Hepatic stellate cell (primary cell): ENCODE measurements around the gene UBXN10.
"Not testable (repeated sequence)": the region's sequence is repeated elsewhere in the genome, so short reads cannot be mapped to it uniquely, and the experiment has no call there.

Experiments
- DNase-seq: peaks from one replicate; pipeline ENCODE4 v3.0.0; 2011; ENCODE audit warnings: low spot score

Gene UBXN10

DNA sequence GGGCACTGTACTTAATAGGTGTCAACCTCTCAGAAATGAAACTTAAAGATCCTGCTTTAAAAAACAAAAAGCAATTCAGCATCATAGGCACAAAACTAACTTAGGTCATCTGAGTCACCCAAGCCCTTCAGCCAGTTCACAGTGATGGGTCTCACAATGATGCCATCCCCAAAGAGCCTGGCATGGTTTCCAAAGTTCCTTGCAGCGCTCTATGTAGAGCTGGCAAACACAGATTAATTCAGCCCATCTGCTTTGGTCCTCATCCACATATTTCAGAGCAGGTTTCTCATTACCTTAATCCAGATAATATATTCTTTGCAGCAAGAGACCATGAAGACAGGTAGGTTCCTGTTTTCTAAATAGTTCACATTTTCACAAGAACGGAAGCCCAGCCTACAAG is 15.1 kb downstream of the UBXN10 start:
- DNase-seq: no peak

DNA sequence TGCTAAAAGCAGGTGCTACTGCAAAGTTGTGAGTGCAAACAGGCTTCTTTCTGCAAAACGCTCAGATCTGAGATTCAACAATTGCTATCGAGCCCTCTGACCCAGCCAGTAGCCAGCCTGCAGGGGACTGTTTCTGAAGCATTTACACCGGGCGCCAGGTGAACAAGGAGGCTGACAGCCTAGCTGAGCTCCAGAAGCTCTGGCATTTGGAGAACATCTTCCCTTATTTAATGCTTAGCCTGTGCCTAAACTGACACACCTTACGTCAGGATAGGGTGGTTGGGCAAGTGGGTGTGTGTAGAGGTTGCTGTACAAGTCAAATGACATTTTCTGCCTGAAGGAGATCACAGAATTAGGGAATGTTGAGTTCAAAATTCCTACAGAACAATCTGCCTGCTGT is 16.3 kb downstream of the UBXN10 start:
- DNase-seq: no peak

DNA sequence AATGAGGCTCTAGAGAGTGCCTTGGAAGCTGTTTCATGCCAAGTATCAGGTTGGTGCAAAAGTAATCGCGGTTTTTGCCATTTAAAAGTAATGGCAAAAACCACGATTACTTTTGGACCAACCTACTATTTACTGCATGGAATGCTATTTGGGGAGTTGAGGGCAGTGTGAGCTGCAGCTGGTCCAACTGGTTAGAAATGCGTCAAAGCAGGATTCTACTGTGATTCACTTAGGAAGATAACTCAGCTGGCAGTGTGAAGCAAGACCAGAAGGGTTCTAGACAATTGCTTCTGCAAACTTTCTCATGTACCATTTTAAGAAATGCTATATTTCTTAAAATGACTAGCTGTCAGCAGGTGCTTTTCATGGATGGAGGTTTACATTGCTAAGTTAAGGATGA is 21.6 kb downstream of the UBXN10 start:
- no peak for DNase-seq

DNA sequence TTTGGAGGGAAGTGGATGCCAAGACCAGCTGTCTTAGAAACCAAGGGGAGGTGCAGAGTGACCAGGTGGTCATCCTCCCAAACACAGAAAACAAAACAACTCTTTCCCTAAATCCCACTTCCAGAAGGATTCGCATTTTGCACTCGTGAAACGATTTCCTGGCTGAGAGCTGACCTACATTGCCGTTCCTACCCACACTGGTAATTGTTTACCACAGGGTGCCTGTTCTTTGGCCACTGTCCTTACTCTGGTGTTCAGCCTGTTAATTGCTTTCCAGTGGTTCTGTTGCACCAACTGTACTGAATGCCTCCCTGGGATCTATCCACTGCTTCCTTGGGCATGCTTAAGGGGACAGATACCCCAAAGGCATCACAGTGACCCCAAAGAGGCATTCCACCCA is 23.6 kb downstream of the UBXN10 start:
- DNase-seq: no peak

DNA sequence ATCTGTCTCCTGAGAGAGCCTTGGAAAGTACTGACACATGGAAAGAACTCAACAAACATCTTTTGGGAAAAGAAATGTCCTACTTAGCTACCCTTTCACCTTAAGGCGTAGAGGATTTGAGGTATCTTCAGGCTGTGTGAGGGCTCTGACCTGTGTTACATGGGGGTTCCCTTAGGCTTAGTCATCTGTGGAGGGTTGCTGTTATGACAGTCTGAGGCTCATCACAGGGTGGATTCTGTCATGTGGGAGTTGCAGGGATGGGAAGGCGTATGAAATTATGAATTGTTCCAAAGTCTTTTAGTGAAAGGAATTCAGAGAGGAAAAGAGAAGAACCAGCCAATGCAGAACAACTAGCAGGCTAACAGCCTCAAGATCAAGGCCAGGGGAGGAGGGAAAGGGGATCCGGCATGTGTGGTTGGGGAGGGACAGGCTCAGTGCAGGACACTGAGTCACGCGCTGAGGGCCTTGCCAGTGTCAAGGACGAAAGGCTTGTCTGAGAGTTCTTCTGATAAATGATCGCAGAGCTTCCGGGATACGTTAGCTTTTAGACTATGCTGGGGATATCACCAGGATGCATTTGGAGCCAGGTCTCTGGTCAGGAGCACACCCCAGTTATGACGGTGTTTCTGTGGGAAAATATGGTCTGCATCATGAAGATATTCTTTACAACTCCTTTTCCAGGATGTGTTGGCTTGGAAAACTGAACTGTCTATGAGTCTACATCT is 25.0 kb downstream of the UBXN10 start:
- DNase-seq: no peak

DNA sequence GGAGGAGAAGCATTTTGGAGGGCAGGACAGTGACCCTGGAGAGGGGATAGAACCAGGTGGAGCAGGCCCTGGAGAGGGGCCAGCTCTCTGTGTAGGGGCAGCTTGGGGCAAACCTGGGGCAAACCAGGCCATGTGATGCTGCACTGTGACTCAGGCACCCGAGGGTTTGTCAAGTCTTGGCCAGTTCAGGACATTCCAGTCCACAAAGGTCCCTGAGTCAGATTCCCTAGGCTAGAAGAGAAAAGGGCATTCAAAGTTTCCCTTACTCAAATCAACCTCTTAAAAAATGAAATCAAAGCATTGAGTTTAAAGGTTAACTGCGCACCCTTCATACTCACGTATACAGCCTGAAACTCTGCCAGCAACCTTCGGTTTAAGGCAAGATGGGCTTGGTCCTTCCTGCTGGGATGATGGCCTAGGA is 25.6 kb downstream of the UBXN10 start:
- no peak for DNase-seq

DNA sequence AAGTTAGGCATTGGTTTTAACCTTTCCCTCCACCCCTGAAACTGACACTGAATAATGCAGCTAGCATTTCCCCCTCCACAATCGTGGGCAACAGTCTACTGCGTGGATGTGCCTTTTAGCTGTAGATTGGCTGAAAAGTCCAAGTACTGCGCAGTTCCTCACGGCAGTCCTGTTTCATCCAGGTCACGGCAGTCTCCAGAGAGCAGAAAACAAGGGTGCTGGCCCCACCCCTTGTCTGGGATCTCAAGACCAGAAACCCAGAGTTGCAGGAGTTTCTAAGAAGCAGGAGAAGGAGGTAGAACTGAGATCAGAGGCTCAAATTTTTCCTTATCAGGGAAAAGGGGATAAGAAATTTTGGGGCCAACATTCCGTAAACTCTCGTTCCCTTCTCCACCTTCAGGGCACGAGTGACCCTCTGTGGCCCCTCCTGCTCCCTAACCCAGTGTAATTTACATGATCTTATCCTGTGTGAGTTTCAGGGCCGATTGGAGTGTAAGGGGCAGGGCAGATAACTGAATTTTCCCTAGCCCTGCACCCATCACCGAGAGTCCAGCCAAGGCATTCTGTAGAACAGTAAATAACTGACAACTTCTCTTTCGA is 26.3 kb downstream of the UBXN10 start:
- DNase-seq: no peak

DNA sequence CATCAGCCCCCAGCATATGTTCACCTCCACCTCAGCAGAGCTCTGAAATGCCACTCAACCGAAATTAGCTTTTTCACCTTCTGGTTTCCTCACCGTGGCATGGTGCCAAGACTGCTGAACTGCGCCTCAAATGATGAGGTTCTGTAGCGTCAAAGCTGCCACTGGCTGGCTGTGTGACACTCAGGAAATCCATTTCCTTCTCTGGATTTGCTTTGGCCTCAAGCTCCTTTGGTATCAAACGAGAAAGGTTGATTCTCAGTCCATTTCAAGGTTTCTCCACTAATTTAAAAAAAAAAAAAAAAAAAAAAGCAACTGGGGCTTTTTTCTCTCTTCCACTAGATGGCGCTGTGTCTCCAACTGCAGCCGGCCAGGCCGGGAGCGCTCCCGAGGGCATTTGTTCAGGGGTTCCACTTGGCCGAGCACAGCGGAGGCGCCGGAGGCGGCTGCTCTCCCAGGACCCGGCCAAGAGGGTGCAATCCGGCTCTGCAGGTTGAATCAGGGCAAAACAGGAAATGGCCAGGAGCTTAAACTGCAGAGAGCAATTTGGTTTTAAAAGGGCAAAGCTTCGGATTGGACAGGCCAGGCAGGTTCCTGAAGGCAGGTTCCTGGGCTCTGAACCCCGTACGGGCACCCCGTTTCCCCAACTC is 26.9 kb downstream of the UBXN10 start:
- DNase-seq: peak; percentile 43

DNA sequence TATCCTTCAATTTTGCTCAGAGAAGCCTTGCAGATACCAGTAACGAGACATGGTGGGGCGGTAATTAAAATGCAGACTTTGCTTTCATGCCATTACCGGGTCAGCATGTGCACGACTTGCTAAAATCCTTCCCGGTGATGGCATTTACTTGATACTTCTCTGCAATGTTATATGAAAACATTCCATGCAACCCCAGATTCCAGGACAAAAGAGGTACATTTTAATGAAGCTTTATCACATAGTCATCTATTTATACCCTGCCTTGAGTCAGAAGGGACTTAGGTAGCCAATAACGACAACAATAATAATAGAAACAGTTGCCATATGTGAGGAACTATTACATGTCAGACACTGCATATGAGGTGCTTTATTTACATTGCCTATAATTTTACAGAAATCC is 29.8 kb downstream of the UBXN10 start:
- DNase-seq: no peak

DNA sequence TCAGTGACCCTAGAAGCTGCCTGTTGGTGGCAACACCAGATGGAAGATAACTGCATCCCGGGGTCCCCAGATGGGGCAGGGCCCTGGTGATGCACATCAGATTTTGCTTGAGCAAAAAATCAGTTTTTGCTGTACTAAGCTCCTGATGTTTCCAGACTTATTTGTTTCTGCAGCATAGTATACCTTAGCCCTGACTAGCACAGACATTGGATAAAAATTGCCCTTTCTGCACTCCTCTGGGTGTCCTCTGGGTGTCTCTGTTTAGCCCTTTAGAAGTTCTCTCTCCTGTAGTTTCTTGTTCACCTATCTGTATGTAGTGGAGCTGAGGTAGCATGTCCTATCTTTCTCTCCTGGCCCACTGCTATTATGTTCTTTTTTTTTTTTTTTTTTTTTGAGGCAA is 30.7 kb downstream of the UBXN10 start:
- DNase-seq: no peak

DNA sequence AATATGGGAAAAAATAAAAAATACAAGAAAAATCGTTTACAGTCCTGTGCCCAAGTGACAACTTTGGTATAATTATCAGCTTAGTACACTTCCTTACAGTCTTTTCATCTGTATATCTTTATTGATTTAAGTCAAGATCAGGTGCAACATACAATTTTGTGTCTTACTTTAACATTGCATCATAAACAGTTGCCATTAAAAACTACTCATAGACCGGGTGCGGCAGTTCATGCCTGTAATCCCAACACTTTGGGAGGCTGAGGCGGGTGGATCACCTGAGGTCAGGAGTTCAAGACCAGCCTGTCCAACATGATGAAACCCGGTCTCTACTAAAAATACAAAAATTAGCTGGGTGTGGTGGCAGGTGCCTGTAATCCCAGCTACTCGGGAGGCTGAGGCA is 33.2 kb downstream of the UBXN10 start:
- not testable (repeated sequence) for DNase-seq

DNA sequence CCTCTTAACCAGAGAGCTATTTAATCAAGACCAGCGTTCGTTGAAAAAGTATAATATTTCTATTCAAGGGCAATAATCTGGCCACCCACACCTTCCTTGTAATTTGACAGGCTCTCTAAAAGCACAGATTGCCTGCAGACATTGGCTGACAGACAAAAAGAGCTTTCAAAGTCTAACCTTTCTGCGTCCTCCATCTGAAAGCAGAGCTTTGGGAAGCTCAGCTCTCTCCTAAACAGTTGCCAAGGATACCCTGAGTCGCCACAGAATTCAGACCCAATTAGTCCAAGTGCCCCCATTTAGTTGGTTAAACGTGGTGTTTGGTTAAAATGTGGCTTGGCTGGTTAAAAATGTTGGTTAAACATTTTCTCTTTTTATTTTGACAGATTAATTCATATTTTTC is 34.1 kb downstream of the UBXN10 start:
- no peak for DNase-seq

DNA sequence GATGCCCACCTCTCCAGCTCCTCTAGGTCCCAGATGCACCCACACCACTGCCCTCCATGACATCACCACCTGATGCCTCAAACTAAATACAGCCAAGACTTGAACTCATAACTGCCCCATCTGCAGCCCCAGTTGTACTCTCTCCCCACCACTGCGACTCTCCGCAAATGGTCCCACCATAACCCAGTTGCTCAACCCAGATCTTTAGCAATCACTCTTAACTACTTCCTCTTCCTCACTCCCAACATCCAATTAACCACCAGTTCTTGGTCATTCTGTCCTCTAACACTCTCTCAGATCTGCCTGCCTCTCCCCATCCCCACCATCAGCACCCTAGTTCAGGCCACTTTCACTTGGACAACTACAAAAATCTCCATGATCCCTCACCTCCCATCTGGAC is 37.2 kb downstream of the UBXN10 start:
- no peak for DNase-seq

DNA sequence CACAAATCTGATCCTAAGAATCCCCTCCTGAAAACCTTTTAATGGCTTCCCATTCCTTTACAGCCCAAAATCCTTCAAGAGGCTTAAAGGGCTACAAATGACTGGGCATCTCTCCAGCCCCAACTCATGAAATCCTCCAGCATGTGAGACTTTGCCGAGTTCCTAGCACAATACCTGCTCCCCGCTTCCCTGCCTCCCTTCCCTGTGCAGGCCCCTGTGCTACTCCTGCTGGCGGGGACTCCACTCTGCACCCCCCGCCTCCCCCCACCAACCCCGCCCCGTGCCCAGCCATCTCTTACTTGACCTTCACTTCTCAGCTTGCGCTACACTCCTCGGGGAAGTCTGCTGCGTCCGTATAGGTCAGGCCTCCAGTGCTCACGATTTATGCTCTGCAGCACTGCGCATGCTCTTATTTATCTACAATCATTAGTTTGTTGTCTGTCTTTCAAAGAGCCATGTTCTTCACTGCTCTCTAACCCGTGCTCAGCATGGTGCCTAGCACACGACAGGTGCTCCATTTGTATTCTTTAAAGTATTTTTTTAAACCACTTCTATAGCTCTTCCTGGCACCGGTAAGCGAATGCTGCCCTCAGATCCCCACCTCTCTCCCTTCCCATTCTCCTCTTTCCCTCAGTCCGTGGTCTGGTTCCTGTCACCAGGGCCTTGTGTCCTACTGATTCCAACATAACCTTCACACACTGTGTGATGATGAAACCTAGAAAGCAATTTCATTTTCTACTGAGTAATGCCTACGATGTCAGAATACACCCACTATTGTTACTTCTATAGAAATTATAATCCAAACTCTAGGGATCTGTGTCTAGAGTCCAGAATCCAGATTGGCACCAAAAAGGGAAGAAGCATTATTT is 37.9 kb downstream of the UBXN10 start:
- no peak for DNase-seq

DNA sequence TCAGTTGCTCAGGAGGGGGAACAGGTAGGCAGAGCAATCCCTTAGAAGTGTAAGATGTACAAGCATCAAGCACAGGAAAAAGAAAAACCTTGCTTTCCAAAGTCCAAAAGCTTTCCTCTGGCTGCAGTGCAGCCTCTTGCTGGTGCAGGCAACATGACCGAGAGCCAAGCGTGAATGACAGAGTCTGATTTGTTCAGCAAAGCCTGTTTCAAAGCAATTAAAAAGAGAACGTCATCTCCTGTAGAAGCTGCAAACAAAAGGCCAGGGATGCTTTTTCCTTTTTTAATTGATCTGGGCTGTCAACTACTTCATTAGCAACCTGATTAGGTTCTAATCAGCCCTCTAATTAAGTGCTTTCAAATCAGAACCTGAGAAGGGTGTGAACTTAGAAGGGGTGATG is 38.6 kb downstream of the UBXN10 start:
- no peak for DNase-seq

DNA sequence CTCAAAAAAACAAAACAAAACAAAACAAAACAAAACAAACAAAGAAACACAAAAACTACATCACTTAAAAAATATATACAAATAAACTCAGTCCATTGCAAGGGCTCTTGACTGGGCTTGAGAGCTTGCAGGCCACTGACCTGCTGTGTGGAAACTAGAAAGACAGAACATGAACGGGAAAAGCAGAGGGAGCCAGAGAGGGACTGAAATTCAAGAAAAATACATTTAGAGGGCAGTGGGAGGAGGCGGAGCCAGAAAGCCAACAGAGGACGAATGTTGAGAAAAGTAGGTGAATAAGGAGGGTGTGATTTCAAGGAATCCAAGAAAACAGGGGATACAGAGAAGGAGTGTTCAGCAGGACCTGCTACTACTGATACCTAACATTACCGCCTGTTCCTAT is 41.8 kb downstream of the UBXN10 start:
- DNase-seq: no peak

DNA sequence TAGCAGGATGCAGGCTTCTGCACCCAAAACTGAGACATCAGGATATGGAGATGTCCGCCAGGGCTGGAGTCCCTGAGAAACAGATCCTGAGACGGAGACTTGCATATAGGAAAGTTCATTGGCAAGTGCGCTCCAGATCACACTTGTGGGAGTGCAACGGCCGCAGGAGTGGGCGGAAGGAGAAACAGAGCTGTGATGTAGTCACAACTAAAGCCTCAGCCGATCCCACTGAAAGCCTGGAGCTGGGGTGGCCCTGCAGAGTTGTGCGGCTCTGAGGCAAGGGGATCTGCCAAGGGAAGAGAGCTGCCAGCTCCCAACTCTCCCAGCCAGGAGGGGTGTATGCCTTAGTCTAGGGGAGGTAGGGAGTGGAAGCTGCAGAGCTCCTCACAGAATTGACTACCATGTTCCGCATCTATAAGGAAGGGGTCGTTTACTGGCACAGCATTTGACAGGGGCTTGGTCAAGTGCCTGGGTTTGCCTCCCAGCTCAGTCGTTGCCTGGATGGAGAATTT is 42.5 kb downstream of the UBXN10 start:
- DNase-seq: no peak

DNA sequence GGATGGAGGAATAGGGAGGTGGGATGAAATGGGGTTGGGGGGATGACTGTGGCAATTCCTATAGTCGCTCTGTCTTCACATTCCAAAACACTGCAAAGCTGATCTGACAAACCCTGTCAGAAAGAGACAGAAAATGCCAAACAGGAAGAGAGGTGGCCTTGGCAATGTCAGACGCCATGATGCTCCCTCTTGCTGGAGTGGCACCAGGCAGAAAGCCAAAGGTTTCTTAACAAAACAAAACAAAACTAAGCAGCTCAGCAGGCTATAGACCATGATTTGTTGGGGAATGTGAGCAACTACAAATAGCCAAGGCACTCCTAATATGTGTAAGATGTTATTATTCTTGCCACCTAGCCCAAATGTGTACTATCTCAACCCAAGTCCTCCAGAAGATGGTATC is 43.3 kb downstream of the UBXN10 start:
- no peak for DNase-seq

DNA sequence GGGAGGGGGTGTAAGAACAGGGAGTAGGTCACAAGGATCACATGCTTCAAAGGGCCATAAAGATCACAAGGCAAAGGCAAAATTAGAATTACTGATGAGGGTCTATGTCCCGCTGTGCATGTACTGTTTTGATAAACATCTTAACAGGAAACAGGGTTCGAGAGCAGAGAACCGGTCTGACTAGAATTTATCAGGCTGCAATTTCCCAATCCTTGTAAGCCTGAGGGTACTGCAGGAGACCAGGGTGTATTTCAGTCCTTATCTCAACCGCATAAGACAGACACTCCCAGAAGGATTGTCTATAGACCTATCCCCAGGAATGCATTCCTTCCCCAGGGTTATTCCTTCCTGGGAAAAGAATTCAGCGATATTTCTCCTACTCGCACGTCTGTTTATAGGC is 46.7 kb downstream of the UBXN10 start:
- DNase-seq: not testable (repeated sequence)

DNA sequence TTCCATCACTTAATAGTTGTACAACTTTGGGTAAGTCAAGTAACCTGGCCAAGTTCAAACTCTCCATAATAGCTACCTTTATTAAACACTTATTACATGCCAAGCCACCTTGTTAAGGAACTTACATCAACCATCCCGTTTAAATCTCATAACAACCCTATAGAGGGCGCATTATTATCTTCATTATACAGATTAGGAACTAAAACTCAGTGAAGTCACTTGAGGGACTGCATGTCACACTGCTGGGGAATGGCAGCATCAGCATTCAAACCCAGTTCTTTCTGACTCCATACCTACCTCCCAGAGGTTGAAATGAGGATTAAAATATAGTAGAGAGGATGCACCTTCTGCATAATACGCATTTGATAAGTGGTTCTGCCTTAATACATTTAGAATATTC is 47.5 kb downstream of the UBXN10 start:
- DNase-seq: peak; percentile 24

DNA sequence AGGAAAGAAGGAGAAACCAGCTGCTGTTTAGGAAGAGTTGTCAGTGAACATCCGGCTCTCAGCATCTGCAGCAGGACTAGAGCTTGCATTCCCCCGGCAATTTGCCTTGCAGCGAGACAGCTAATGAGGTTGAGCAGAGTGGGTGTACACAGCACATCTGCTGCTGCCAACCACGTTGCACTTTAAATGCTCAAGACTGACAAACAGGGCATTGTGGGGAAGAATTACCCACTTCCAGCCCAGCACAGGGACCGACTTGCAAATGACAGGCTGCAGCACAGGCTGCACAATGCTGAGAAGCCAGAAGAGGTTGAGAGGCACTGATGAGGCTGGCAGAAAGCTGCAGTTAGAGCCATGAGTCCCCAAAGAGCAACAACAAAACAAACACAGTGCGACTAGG is 48.0 kb downstream of the UBXN10 start:
- no peak for DNase-seq

DNA sequence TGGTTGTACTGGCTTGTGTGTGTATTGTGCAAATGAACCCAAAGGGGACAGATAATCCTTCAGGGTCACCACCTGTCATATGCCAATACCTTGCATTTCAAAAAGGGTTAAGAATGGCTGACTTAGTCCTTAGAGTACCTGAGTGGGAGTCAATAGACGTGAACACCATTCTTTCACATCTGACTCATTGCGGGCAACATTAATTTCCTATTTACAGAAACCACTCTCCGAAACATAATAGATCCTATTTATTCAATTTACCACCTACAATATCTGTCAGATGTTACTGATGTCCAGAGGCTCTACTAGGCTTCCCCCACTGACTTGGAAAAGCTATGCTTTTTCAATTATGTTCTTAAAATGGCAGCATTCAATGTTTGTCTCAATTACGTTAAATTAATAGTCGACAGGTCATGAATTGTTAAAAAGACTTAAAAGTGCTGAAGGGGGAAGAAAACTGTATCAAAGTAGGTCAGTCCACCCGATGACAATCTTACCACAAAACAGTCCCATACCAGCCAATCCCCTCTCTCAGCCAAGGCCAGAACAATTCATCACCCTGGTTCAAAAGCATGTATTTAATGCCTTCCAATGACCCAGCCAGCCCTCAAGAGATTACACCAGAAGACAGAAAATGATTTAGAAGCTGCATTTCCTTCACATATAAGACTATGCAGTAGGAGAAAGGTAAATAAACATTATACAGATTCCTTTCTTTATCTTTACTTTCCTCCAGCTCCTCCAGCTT is 49.1 kb downstream of the UBXN10 start:
- DNase-seq: no peak
